Measurements from ENCODE around the gene CDK5RAP1.

CDK5RAP1 gene

DNA sequence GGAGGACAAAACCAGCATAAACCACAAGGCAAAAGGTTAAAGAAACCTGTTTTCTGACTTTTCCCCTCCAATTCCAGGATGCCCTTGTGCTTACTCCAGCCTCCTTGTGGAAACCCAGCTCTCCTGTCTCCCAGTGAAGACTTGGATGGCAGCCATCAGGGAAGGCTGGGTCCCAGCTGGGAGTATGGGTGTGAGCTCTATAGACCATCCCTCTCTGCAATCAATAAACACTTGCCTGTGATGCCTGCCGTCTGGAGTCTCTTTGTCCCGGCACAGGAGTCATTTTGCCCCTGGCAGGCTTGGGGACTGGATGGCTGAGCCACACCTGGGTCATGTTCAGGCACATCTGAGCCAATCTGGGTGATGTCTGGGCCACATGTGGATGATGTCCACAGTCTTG is 91.7 kb downstream of the CDK5RAP1 start:
- DNase-seq (ENCODE audit: low read depth), result no peak
- TF ChIP-seq POLR2A (IDR thresholded peaks at IDR 0.05; ENCODE audit: extremely low read depth, insufficient read length) (no peak), MYC (IDR thresholded peaks at IDR 0.05; ENCODE audit: low read depth, low read length) (no peak)
- TF ChIP-seq, protein P1, sequence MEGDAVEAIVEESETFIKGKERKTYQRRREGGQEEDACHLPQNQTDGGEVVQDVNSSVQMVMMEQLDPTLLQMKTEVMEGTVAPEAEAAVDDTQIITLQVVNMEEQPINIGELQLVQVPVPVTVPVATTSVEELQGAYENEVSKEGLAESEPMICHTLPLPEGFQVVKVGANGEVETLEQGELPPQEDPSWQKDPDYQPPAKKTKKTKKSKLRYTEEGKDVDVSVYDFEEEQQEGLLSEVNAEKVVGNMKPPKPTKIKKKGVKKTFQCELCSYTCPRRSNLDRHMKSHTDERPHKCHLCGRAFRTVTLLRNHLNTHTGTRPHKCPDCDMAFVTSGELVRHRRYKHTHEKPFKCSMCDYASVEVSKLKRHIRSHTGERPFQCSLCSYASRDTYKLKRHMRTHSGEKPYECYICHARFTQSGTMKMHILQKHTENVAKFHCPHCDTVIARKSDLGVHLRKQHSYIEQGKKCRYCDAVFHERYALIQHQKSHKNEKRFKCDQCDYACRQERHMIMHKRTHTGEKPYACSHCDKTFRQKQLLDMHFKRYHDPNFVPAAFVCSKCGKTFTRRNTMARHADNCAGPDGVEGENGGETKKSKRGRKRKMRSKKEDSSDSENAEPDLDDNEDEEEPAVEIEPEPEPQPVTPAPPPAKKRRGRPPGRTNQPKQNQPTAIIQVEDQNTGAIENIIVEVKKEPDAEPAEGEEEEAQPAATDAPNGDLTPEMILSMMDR (IDR thresholded peaks at IDR 0.05; ENCODE audit: low read depth, low read length), result no peak
- TF ChIP-seq, protein P2, sequence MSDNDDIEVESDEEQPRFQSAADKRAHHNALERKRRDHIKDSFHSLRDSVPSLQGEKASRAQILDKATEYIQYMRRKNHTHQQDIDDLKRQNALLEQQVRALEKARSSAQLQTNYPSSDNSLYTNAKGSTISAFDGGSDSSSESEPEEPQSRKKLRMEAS (IDR thresholded peaks at IDR 0.05; ENCODE audit: low read depth, low read length), result no peak
- no peak overlapping the region for H3K4me3 ChIP-seq (ENCODE audit: low read depth, low read length)
